ENCODE measurements around the gene ADAP1.

Gene ADAP1

GRCh38 chr7:940599-941408, 13.7 kb downstream of the ADAP1 start:
- H3K27me3 ChIP-seq (ENCODE audit: control insufficient read depth, insufficient read depth, low read length) = peaks cover 7% of the 10 kb centered on the region
- H3K4me3 ChIP-seq (ENCODE audit: low read depth, low read length) = no peak overlapping the region
- no peak overlapping the region for H3K9ac ChIP-seq (ENCODE audit: low read depth, low read length)
- no peaks in the 10 kb centered on the region for H3K9me3 ChIP-seq (ENCODE audit: control insufficient read depth, insufficient read depth, low read length)
- H3K4me1 ChIP-seq (ENCODE audit: control insufficient read depth, insufficient read depth, low read length) = peaks cover 6% of the 10 kb centered on the region; the same call in 1 of the 2 replicates
- no peak overlapping the region for H3K27ac ChIP-seq (ENCODE audit: low read depth, low read length)
- no peaks in the 10 kb centered on the region for H3K36me3 ChIP-seq (ENCODE audit: control insufficient read depth, insufficient read depth, low read length)

DNA sequence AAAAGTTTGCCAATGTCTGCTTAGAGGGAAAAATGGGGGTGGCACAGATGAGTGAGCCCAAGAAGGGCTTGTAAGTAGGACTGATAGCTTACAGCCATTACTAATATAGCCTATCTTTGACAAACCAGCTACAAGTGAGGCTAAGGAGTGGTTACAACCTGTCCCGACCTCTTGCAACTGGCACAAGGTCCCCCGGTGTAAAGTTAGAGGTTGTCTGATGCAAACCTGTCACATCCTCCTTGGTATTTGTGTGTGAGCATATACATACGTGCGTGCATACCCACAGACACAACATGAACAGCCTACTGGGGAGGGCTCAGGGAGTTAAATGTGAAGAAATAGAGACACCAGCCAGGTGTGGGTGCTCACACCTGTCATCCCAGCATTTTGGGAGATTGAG, 14.6 kb downstream of the ADAP1 start:
- Histone ChIP-seq H3K4me1 (ENCODE audit: control insufficient read depth, insufficient read depth, low read length) (no peaks in the 10 kb centered on the region), H3K27me3 (ENCODE audit: control insufficient read depth, insufficient read depth, low read length) (peaks cover 7% of the 10 kb centered on the region), H3K4me3 (ENCODE audit: low read depth, low read length) (no peak overlapping the region), H3K9me3 (ENCODE audit: control insufficient read depth, insufficient read depth, low read length) (no peaks in the 10 kb centered on the region), H3K9ac (ENCODE audit: low read depth, low read length) (no peak overlapping the region), H3K36me3 (ENCODE audit: control insufficient read depth, insufficient read depth, low read length) (no peaks in the 10 kb centered on the region), H3K27ac (ENCODE audit: low read depth, low read length) (no peak overlapping the region)

DNA sequence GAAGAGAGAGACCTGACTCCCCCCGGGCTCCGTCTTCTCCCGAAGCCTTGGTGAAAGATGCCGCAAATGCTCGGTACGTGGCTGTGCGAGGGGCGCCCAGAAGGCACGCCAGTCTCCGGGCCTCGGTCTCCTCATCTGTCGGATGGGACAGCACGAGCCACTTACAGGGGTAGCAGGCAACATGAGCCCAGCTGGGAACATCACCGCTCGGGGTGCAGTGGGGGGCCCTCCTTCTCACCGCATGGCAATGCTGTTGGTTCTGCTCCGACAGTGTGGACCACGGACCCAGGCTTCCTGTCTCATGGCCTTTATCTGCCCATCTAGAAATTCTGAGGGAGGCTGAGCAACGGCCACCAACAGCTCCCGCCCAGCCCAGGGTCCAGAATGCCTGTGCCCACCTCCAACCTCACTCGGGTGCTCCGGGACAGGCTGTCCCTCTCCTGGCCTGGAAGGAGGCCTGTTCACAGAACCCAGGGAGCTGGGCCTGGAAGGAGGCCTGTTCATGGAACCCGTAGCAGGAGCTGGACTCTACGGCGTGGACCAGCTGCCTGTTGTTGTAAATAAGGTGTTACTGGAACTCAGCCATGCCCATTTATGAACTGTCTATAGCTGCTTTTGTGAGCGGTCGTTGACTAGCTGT, 15.8 kb downstream of the ADAP1 start:
- Histone ChIP-seq H3K36me3 (ENCODE audit: control insufficient read depth, insufficient read depth, low read length) (no peaks in the 10 kb centered on the region), H3K4me1 (ENCODE audit: control insufficient read depth, insufficient read depth, low read length) (no peaks in the 10 kb centered on the region), H3K9me3 (ENCODE audit: control insufficient read depth, insufficient read depth, low read length) (no peaks in the 10 kb centered on the region), H3K27ac (ENCODE audit: low read depth, low read length) (no peak overlapping the region), H3K4me3 (ENCODE audit: low read depth, low read length) (no peak overlapping the region), H3K27me3 (ENCODE audit: control insufficient read depth, insufficient read depth, low read length) (peaks cover 7% of the 10 kb centered on the region), H3K9ac (ENCODE audit: low read depth, low read length) (no peak overlapping the region)

- no peaks in the 10 kb centered on the region for H3K9me3 ChIP-seq (ENCODE audit: control insufficient read depth, insufficient read depth, low read length)
- H3K4me3 ChIP-seq (ENCODE audit: low read depth, low read length) = no peak overlapping the region
- H3K36me3 ChIP-seq (ENCODE audit: control insufficient read depth, insufficient read depth, low read length) = no peaks in the 10 kb centered on the region
- H3K27me3 ChIP-seq (ENCODE audit: control insufficient read depth, insufficient read depth, low read length) = peaks cover 7% of the 10 kb centered on the region
- no peak overlapping the region for H3K27ac ChIP-seq (ENCODE audit: low read depth, low read length)
- H3K4me1 ChIP-seq (ENCODE audit: control insufficient read depth, insufficient read depth, low read length) = no peaks in the 10 kb centered on the region
- no peak overlapping the region for H3K9ac ChIP-seq (ENCODE audit: low read depth, low read length)
These were observed 16.5 kb downstream of the ADAP1 start for GRCh38 chr7:937856-938484.

GRCh38 chr7:936386-937054, 18.0 kb downstream of the ADAP1 start:
- Histone ChIP-seq H3K27ac (ENCODE audit: low read depth, low read length) (no peak overlapping the region), H3K4me3 (ENCODE audit: low read depth, low read length) (no peak overlapping the region), H3K27me3 (ENCODE audit: control insufficient read depth, insufficient read depth, low read length) (no peaks in the 10 kb centered on the region), H3K9me3 (ENCODE audit: control insufficient read depth, insufficient read depth, low read length) (no peaks in the 10 kb centered on the region), H3K36me3 (ENCODE audit: control insufficient read depth, insufficient read depth, low read length) (no peaks in the 10 kb centered on the region), H3K9ac (ENCODE audit: low read depth, low read length) (no peak overlapping the region), H3K4me1 (ENCODE audit: control insufficient read depth, insufficient read depth, low read length) (no peaks in the 10 kb centered on the region)

GRCh38 chr7:935874-936385, 18.6 kb downstream of the ADAP1 start:
- no peak overlapping the region for H3K9ac ChIP-seq (ENCODE audit: low read depth, low read length)
- no peak overlapping the region for H3K27ac ChIP-seq (ENCODE audit: low read depth, low read length)

GRCh38 chr7:935164-935873, 19.2 kb downstream of the ADAP1 start:
- Histone ChIP-seq H3K27me3 (ENCODE audit: control insufficient read depth, insufficient read depth, low read length) (no peaks in the 10 kb centered on the region), H3K4me1 (ENCODE audit: control insufficient read depth, insufficient read depth, low read length) (no peaks in the 10 kb centered on the region), H3K4me3 (ENCODE audit: low read depth, low read length) (no peak overlapping the region), H3K9ac (ENCODE audit: low read depth, low read length) (no peak overlapping the region), H3K36me3 (ENCODE audit: control insufficient read depth, insufficient read depth, low read length) (no peaks in the 10 kb centered on the region), H3K9me3 (ENCODE audit: control insufficient read depth, insufficient read depth, low read length) (no peaks in the 10 kb centered on the region), H3K27ac (ENCODE audit: low read depth, low read length) (no peak overlapping the region)

More at GRCh38 chr7:935874-936385, 18.6 kb downstream of the ADAP1 start:
- H3K36me3 ChIP-seq (ENCODE audit: control insufficient read depth, insufficient read depth, low read length) = no peaks in the 10 kb centered on the region
- no peak overlapping the region for H3K4me3 ChIP-seq (ENCODE audit: low read depth, low read length)
- H3K27me3 ChIP-seq (ENCODE audit: control insufficient read depth, insufficient read depth, low read length) = no peaks in the 10 kb centered on the region
- H3K4me1 ChIP-seq (ENCODE audit: control insufficient read depth, insufficient read depth, low read length) = no peaks in the 10 kb centered on the region
- H3K9me3 ChIP-seq (ENCODE audit: control insufficient read depth, insufficient read depth, low read length) = no peaks in the 10 kb centered on the region

DNA sequence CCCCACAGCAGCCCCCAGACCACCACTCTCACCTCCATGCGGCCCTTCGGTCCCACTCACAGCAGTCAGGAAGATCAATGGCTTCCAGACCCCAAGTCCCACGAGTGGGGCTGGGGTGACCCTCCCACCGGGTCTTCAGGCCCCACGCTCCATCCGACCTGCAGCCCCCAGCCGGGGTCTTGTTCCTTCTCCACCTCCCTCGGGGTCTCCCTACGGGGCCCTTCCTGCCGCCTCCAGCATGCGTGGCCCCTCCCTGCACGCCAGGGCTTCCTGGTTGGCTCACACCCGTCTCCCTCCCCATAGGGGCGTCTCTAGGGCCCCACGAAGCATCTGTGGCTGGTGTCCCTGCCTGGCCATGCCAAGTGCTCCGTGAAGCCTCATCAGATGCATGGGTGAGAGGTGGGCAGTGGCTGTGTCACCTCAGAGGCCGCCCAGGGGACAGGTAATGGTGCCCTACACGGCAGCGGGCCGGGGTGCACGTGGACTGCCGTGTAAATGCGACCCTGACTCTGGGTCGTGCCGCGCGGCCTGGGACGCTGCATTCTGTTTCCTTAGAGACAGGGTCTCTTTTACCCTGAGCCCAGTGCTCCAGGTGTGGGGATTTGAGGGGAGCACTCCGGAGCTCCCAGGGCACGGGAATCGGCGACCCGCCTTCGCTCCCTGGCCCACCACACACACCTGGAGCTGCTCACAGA, 19.9 kb downstream of the ADAP1 start:
- no peaks in the 10 kb centered on the region for H3K4me1 ChIP-seq (ENCODE audit: control insufficient read depth, insufficient read depth, low read length)
- H3K9me3 ChIP-seq (ENCODE audit: control insufficient read depth, insufficient read depth, low read length) = no peaks in the 10 kb centered on the region
- no peak overlapping the region for H3K27ac ChIP-seq (ENCODE audit: low read depth, low read length)
- H3K27me3 ChIP-seq (ENCODE audit: control insufficient read depth, insufficient read depth, low read length) = no peaks in the 10 kb centered on the region
- H3K36me3 ChIP-seq (ENCODE audit: control insufficient read depth, insufficient read depth, low read length) = no peaks in the 10 kb centered on the region
- no peak overlapping the region for H3K9ac ChIP-seq (ENCODE audit: low read depth, low read length)
- no peak overlapping the region for H3K4me3 ChIP-seq (ENCODE audit: low read depth, low read length)

GRCh38 chr7:932651-932975, 21.9 kb downstream of the ADAP1 start:
- Histone ChIP-seq H3K9me3 (ENCODE audit: control insufficient read depth, insufficient read depth, low read length) (no peaks in the 10 kb centered on the region), H3K9ac (ENCODE audit: low read depth, low read length) (no peak overlapping the region), H3K4me1 (ENCODE audit: control insufficient read depth, insufficient read depth, low read length) (no peaks in the 10 kb centered on the region), H3K36me3 (ENCODE audit: control insufficient read depth, insufficient read depth, low read length) (no peaks in the 10 kb centered on the region), H3K4me3 (ENCODE audit: low read depth, low read length) (no peak overlapping the region), H3K27me3 (ENCODE audit: control insufficient read depth, insufficient read depth, low read length) (no peaks in the 10 kb centered on the region), H3K27ac (ENCODE audit: low read depth, low read length) (no peak overlapping the region)
